Measurements from ENCODE around the gene ASPG.

DNA sequence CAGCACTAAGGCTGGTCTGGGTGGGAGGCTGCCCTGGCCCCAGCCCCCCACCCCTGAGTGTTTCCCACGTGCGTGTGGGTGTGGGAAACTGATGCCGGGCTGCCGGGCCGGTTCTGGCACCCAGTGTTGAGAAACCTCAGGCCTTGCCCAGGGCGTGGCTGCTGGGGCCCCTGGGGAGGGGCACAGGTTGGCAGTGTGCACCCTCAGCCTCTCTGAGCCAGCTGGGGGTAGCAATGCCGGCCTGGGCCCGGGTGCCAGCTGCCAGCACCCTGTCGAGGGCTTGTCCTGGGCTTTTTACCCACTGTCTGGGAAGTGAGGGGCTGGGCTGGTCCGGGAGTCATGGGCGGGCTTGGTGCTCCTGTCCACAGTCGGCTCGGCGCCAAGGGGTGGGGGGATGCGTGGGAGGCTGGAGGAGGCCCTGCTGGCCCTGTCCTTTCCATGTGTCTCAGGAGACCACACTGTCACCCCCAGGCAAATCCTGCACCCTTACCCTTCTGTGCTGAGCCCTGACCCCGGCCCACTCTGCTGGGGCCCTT lies 15.7 kb downstream of the ASPG start:
- TF ChIP-seq CTCF (IDR thresholded peaks at IDR 0.05) = no peak
- no peak for TF ChIP-seq POLR2A (IDR thresholded peaks at IDR 0.05; ENCODE audit: low read depth)
- TF ChIP-seq EP300 (IDR thresholded peaks at IDR 0.05) = no peak
- TF ChIP-seq POLR2AphosphoS5 (IDR thresholded peaks at IDR 0.05) = no peak
